AG09309 (cell line): Measurements from ENCODE around the gene ADK.
A peak's percentile ranks its signal among the peaks of the same experiment; 100 is the strongest.

Experiments used
- DNase-seq: peaks from one replicate; pipeline ENCODE4 v3.0.0-alpha.2; 2010; ENCODE audit warnings: low read depth
- H3K4me3 ChIP-seq: 2 replicates; pipeline ENCODE4 v1.5.1; 2011; ENCODE audit warnings: mild to moderate bottlenecking, low read depth, low read length, moderate library complexity; ENCODE audit not compliant: control insufficient read depth
- CTCF ChIP-seq: IDR thresholded peaks from 2 replicates; pipeline ENCODE4 v1.5.1; 2011; ENCODE audit warnings: mild to moderate bottlenecking, low read depth, low read length, inconsistent platforms; ENCODE audit not compliant: insufficient read depth, control insufficient read depth; ENCODE audit errors: missing control alignments

ADK gene

GRCh38 chr10:74167443-74167842 lies 16.4 kb downstream of the ADK start:
- no peak overlapping the region for H3K4me3 ChIP-seq
- DNase-seq: no peak
- TF ChIP-seq CTCF: no peak

- TF ChIP-seq CTCF: no peak
- no peak for DNase-seq
- H3K4me3 ChIP-seq: no peak overlapping the region
Observed at GRCh38 chr10:74171625-74172024, 20.6 kb downstream of the ADK start.

GRCh38 chr10:74174521-74174920 lies 23.5 kb downstream of the ADK start:
- H3K4me3 ChIP-seq: no peak overlapping the region
- TF ChIP-seq CTCF: no peak
- no peak for DNase-seq

- peak overlapping the region; percentile 96 for H3K4me3 ChIP-seq
- DNase-seq: no peak
- TF ChIP-seq CTCF: no peak
Observed at GRCh38 chr10:74175510-74176379, 24.7 kb downstream of the ADK start.

- H3K4me3 ChIP-seq: peak overlapping the region; percentile 96
- no peak for TF ChIP-seq CTCF
- DNase-seq: peak; percentile 72
Observed at GRCh38 chr10:74176380-74177139, 25.5 kb downstream of the ADK start.

GRCh38 chr10:74177140-74177677 lies 26.2 kb downstream of the ADK start:
- DNase-seq: no peak
- TF ChIP-seq CTCF: no peak
- H3K4me3 ChIP-seq: peak overlapping the region; percentile 96
